Chondrocyte (in vitro differentiated cells): ENCODE data around the gene WDR90. TPM values are rescaled to one million over a fixed set of nuclear protein-coding genes. Genes with fewer than 3 reads are reported as not detected.
A peak's percentile ranks its signal among the peaks of the same experiment; 100 is the strongest.

Experiments used
- DNase-seq: peaks from one replicate; pipeline ENCODE4 v3.0.0; 2021; ENCODE audit warnings: mixed read lengths, low spot score
- H3K27ac Mint-ChIP-seq: one replicate; pipeline ENCODE4 v1.8.0; 2021; ENCODE audit warnings: mild to moderate bottlenecking, moderate library complexity, mixed read lengths; ENCODE audit not compliant: unreplicated experiment
- H3K27me3 Mint-ChIP-seq: 2 replicates; pipeline ENCODE4 v1.8.0; 2021; ENCODE audit warnings: low read depth, mixed read lengths
- H3K36me3 Mint-ChIP-seq: 2 replicates; pipeline ENCODE4 v1.8.0; 2021; ENCODE audit warnings: low read depth, mixed read lengths
- H3K4me1 Mint-ChIP-seq: 2 replicates; pipeline ENCODE4 v1.8.0; 2021; ENCODE audit warnings: low read depth, mild to moderate bottlenecking, mixed read lengths
- H3K4me3 Mint-ChIP-seq: one replicate; pipeline ENCODE4 v1.8.0; 2021; ENCODE audit warnings: mild to moderate bottlenecking, moderate library complexity, mixed read lengths; ENCODE audit not compliant: unreplicated experiment
- H3K9me3 Mint-ChIP-seq: 2 replicates; pipeline ENCODE4 v1.8.0; 2021; ENCODE audit warnings: low read depth, mixed read lengths
- total RNA-seq: library from RNA; stranded (reverse); gene quantifications from 3 replicates; pipeline ENCODE4 v1.2.1, GENCODE V29; 2021
- TF ChIP-seq, protein P1 (sequence below): fragments of 200-600 bp; sonication (generic); IDR thresholded peaks from 2 replicates; pipeline ENCODE4 v1.5.0; 2021; ENCODE audit warnings: antibody characterized with exemption, mild to moderate bottlenecking, moderate library complexity

WDR90 gene
- total RNA-seq, 1 donor from 2014 or later: 17.0 TPM

DNA sequence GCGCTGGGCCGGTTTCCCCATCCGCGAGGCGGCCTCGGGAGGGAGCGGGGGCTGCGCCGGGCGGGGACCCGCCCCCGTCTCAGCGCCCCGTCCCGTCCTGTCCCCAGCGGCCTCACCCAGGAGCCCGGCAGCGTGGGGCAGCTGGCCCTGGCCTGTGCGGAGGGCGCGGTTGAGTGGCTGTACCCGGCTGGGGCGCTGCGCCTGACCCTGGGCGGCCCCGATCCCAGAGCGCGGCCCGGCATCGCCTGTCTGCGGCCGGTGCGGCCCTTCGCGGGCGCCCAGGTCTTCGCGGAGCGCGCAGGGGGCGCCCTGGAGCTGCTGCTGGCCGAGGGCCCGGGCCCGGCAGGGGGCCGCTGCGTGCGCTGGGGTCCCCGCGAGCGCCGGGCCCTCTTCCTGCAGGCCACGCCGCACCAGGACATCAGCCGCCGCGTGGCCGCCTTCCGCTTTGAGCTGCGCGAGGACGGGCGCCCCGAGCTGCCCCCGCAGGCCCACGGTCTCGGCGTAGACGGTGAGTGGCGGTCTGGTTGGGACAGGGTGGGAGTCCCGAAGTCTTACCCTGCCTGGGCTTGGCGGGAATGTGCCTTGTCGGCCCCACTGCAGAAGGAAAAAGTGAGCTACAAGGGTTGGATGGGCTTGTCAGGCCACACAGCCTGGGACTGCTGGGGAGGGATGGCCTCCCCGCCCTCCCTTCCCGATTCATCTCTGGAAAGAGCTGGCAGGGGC is 66.5 kb downstream of the WDR90 start:
- TF ChIP-seq, protein P1, sequence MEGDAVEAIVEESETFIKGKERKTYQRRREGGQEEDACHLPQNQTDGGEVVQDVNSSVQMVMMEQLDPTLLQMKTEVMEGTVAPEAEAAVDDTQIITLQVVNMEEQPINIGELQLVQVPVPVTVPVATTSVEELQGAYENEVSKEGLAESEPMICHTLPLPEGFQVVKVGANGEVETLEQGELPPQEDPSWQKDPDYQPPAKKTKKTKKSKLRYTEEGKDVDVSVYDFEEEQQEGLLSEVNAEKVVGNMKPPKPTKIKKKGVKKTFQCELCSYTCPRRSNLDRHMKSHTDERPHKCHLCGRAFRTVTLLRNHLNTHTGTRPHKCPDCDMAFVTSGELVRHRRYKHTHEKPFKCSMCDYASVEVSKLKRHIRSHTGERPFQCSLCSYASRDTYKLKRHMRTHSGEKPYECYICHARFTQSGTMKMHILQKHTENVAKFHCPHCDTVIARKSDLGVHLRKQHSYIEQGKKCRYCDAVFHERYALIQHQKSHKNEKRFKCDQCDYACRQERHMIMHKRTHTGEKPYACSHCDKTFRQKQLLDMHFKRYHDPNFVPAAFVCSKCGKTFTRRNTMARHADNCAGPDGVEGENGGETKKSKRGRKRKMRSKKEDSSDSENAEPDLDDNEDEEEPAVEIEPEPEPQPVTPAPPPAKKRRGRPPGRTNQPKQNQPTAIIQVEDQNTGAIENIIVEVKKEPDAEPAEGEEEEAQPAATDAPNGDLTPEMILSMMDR: peak; percentile 66
- peaks cover 28% of the 10 kb centered on the region for H3K4me1 Mint-ChIP-seq
- peak overlapping the region; percentile 17 for H3K27ac Mint-ChIP-seq
- H3K9me3 Mint-ChIP-seq: no peaks in the 10 kb centered on the region
- H3K4me3 Mint-ChIP-seq: peak overlapping the region; percentile 70
- H3K27me3 Mint-ChIP-seq: no peaks in the 10 kb centered on the region
- no peak for DNase-seq
- no peaks in the 10 kb centered on the region for H3K36me3 Mint-ChIP-seq

DNA sequence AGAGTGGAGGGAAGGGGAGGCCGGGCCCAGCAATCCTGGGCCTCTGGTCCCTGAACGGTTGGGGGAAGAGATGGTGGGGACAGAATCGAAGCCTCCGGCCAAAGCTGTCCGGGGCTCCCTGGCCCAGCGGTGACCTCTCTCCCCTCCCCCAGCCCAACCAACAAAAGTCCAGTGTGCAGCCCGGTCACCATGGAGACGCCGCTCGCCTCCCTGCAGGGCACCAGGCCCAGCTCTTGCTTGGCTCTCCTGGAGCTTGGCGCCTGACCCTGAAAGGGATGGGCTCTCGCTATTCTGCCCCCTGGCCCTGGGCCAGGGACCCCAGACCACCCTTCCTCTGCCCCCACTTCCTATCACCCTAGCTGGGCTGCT is 67.0 kb downstream of the WDR90 start:
- Mint-ChIP-seq H3K27ac (peak overlapping the region; percentile 17), H3K36me3 (no peaks in the 10 kb centered on the region), H3K27me3 (no peaks in the 10 kb centered on the region), H3K9me3 (no peaks in the 10 kb centered on the region), H3K4me3 (peak overlapping the region; percentile 70), H3K4me1 (peaks cover 28% of the 10 kb centered on the region)
- no peak for DNase-seq
- TF ChIP-seq, protein P1: no peak

DNA sequence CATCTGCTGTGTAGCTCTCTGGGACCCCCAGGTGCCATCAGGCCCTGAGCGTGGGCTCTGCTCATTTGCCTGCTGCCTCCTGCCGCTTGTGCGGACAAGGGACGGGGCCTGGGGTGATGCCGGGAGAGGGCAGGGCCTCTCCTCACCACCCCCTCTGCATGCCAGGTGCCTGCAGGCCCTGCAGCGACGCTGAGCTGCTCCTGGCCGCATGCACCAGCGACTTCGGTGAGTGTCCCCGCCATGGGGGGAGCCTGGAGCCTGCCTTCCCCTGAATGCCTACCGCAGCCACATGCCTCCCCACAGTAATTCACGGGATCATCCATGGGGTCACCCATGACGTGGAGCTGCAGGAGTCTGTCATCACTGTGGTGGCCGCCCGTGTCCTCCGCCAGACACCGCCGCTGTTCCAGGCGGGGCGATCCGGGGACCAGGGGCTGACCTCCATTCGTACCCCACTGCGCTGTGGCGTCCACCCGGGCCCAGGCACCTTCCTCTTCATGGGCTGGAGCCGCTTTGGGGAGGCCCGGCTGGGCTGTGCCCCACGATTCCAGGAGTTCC is 67.7 kb downstream of the WDR90 start:
- H3K9me3 Mint-ChIP-seq: no peaks in the 10 kb centered on the region
- H3K4me3 Mint-ChIP-seq: no peak overlapping the region
- peaks cover 28% of the 10 kb centered on the region for H3K4me1 Mint-ChIP-seq
- TF ChIP-seq, protein P1: no peak
- H3K27me3 Mint-ChIP-seq: no peaks in the 10 kb centered on the region
- no peak for DNase-seq
- no peaks in the 10 kb centered on the region for H3K36me3 Mint-ChIP-seq
- H3K27ac Mint-ChIP-seq: no peak overlapping the region

Other genes starting within 250 kb of the WDR90 start
- gene DECR2, start 247.5 kb upstream of the WDR90 start, total RNA-seq: 21.8 to 25.1 TPM (median 22.2 TPM) in 3 replicates
- gene RAB11FIP3, start 223.7 kb upstream of the WDR90 start, total RNA-seq: 41.9 to 52.4 TPM (median 45.1 TPM) in 3 replicates
- gene CAPN15, start 121.7 kb upstream of the WDR90 start, total RNA-seq: 28.8 to 32.0 TPM (median 29.7 TPM) in 3 replicates
- not detected in 3 replicates for gene PRR35, start 89.0 kb upstream of the WDR90 start, total RNA-seq
- not detected in 3 replicates for gene NHLRC4, start 82.4 kb upstream of the WDR90 start, total RNA-seq
- gene PIGQ, start 79.4 kb upstream of the WDR90 start, total RNA-seq: 34.1 to 57.1 TPM (median 37.3 TPM) in 3 replicates
- 15.2 to 19.6 TPM (median 19.6 TPM) in 3 replicates for gene RAB40C, start 59.3 kb upstream of the WDR90 start, total RNA-seq
- 0.36 to 0.56 TPM (median 0.47 TPM) in 3 replicates for gene WFIKKN1, start 18.4 kb upstream of the WDR90 start, total RNA-seq
- 58.9 to 68.5 TPM (median 68.1 TPM) in 3 replicates for gene METTL26, start 13.1 kb upstream of the WDR90 start, total RNA-seq
- gene MCRIP2, start 7.5 kb upstream of the WDR90 start, total RNA-seq: 10.4 to 16.9 TPM (median 15.3 TPM) in 3 replicates
- gene RHOT2, start 18.8 kb downstream of the WDR90 start, total RNA-seq: 101 to 109 TPM (median 106 TPM) in 3 replicates
- gene RHBDL1, start 26.3 kb downstream of the WDR90 start, total RNA-seq: 1.9 to 3.5 TPM (median 3.0 TPM) in 3 replicates
- gene STUB1, start 31.0 kb downstream of the WDR90 start, total RNA-seq: 89.7 to 139 TPM (median 96.1 TPM) in 3 replicates
- gene JMJD8, start 35.0 kb downstream of the WDR90 start, total RNA-seq: 38.8 to 56.5 TPM (median 39.2 TPM) in 3 replicates
- gene WDR24, start 41.0 kb downstream of the WDR90 start, total RNA-seq: 12.6 to 17.7 TPM (median 13.7 TPM) in 3 replicates
- 0.53 to 0.87 TPM (median 0.82 TPM) in 3 replicates for gene FBXL16, start 56.4 kb downstream of the WDR90 start, total RNA-seq
- gene METRN, start 65.8 kb downstream of the WDR90 start, total RNA-seq: 50.7 to 62.3 TPM (median 58.5 TPM) in 3 replicates
- gene ANTKMT, start 71.8 kb downstream of the WDR90 start, total RNA-seq: 31.6 to 42.4 TPM (median 38.2 TPM) in 3 replicates
- 1.8 to 3.9 TPM (median 2.5 TPM) in 3 replicates for gene CCDC78, start 77.1 kb downstream of the WDR90 start, total RNA-seq
- 7.9 to 20.6 TPM (median 15.0 TPM) in 3 replicates for gene HAGHL, start 77.7 kb downstream of the WDR90 start, total RNA-seq
- 20.5 to 26.6 TPM (median 22.1 TPM) in 3 replicates for gene CIAO3, start 91.6 kb downstream of the WDR90 start, total RNA-seq
- 0.41 TPM in 1 of 3 replicates, not detected in the others for gene MSLN, start 111.4 kb downstream of the WDR90 start, total RNA-seq
- 17.6 to 21.6 TPM (median 19.6 TPM) in 3 replicates for gene RPUSD1, start 139.0 kb downstream of the WDR90 start, total RNA-seq
- 12.8 to 35.9 TPM (median 13.3 TPM) in 3 replicates for gene CHTF18, start 139.3 kb downstream of the WDR90 start, total RNA-seq
- not detected in 3 replicates for gene GNG13, start 151.4 kb downstream of the WDR90 start, total RNA-seq